Retinal pigment epithelial cell (primary cell): ENCODE data around the gene CAMSAP1.

Experiments used
- DNase-seq: peaks from one replicate; pipeline ENCODE4 v3.0.0-alpha.2; 2010; ENCODE audit warnings: low read depth
- H3K4me3 ChIP-seq: 2 replicates; pipeline ENCODE4 v1.5.1; 2011; ENCODE audit warnings: mild to moderate bottlenecking, low read length, control low read depth, moderate library complexity
- CTCF ChIP-seq: conservative IDR thresholded peaks from 2 replicates; pipeline ENCODE4 v1.5.1; 2011; ENCODE audit warnings: low read depth, low read length, control low read depth, inconsistent platforms

CAMSAP1 gene

GRCh38 chr9:135850737-135851136 is 56.6 kb downstream of the CAMSAP1 start:
- DNase-seq, result no peak
- no peak overlapping the region for H3K4me3 ChIP-seq
- no peak for TF ChIP-seq CTCF

DNA sequence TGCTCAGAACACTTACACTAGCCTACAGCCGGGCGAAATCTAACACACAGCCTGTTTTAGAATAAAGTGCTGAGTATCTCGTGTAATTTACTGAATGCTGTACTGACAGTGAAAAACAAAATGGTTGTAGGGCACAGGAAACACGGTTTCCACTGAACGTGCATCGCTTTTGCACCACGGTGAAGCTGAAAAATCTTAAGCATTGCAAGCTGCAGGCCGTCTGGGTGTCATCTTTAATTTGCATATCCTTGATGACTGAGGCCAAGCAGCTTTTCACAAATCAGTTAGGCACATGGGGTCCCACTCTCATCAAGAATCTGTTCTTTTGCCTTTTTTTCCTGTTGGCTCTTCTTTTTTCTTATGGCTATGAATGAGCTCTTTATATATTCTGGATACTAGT is 58.2 kb downstream of the CAMSAP1 start:
- no peak for DNase-seq
- TF ChIP-seq CTCF, result no peak
- no peak overlapping the region for H3K4me3 ChIP-seq

GRCh38 chr9:135848341-135849047 is 58.9 kb downstream of the CAMSAP1 start:
- H3K4me3 ChIP-seq, result no peak overlapping the region
- TF ChIP-seq CTCF, result no peak
- DNase-seq, result no peak

DNA sequence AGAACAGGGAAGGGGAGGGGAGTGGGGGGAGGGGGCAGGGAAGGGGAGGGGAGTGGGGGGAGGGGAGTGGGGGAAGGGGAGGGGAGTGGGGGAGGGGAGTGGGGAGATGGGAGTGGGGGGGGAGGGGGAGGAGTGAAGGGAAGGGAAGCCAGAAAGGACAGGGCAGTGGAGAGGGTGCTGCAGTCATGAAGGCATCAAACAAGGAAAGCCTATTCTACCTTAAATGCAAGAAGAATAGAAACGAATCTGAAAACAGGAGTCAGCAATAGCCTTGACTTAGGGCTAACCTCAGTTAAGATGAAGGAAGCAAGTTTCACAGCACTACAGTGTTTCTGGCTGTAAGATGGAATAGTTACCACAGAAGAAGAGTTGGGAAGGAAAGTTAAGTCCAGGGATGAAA is 59.5 kb downstream of the CAMSAP1 start:
- H3K4me3 ChIP-seq, result no peak overlapping the region
- no peak for DNase-seq
- no peak for TF ChIP-seq CTCF

DNA sequence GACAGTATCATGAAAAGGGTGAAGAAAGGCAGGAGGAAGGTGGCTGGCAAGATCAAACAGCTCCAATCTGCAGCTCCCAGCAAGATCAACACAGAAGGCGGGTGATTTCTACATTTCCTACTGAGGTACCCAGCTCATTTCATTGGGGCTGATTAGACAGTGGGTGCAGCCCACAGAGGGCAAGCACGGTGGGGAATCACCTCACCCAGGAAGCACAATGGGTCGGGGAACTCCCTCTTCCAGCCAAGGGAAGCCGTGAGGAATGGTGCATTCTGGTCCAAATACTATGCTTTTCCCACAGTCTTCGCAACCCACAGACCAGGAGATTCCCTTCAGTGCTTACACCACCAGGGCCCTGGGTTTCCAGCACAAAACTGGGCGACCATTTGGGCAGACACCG is 66.8 kb downstream of the CAMSAP1 start:
- no peak overlapping the region for H3K4me3 ChIP-seq
- no peak for DNase-seq
- no peak for TF ChIP-seq CTCF

- H3K4me3 ChIP-seq, result no peak overlapping the region
- TF ChIP-seq CTCF, result no peak
- no peak for DNase-seq
Measured at GRCh38 chr9:135840107-135840506, 67.2 kb downstream of the CAMSAP1 start.

GRCh38 chr9:135839516-135839915 is 67.8 kb downstream of the CAMSAP1 start:
- H3K4me3 ChIP-seq, result no peak overlapping the region
- TF ChIP-seq CTCF, result no peak
- DNase-seq, result no peak
